CD14-positive monocyte (primary cell): ENCODE measurements around the gene KIF16B. TPM values are rescaled to one million over a fixed set of nuclear protein-coding genes. Genes with fewer than 3 reads are reported as not detected.

Source experiments
- DNase-seq, 3 donors: peaks; one replicate each; pipeline ENCODE4 v3.0.0-alpha.2; 2011 to 2022
- H2AFZ ChIP-seq: 2 replicates; pipeline ENCODE4 v1.6.0; 2012; ENCODE audit warnings: mild to moderate bottlenecking, low read depth, low read length, inconsistent platforms; ENCODE audit not compliant: insufficient read depth, poor library complexity, severe bottlenecking
- H3K27ac ChIP-seq, 2 donors: 1 replicate in 1 of 2; 2 replicates in 1 of 2; pipeline ENCODE4 v1.5.1; 2012 to 2013; ENCODE audit warnings: low read length in 2 of 2, control low read depth in 1 of 2, inconsistent platforms in 1 of 2, low read depth in 1 of 2, mild to moderate bottlenecking in 1 of 2
- H3K27me3 ChIP-seq, 2 donors: one replicate each; pipeline versions ENCODE4 v1.6.0 to v1.6.1; 2011 to 2013; ENCODE audit warnings: low read length in 2 of 2; ENCODE audit not compliant: control insufficient read depth in 2 of 2, insufficient read depth in 2 of 2
- H3K36me3 ChIP-seq, 2 donors: replicated peaks in 1 of 2; 1 replicate in 1 of 2; 2 replicates in 1 of 2; pipeline versions ENCODE4 v1.5.1 to v1.6.1; 2012 to 2013; ENCODE audit warnings: low read length in 2 of 2, control low read depth in 1 of 2, inconsistent platforms in 1 of 2, mild to moderate bottlenecking in 1 of 2; ENCODE audit not compliant: insufficient read depth in 2 of 2, control insufficient read depth in 1 of 2
- H3K4me1 ChIP-seq, 2 donors: 1 replicate in 1 of 2; 2 replicates in 1 of 2; pipeline versions ENCODE4 v1.5.1 to v1.6.1; 2012 to 2013; ENCODE audit warnings: low read length in 2 of 2, control low read depth in 1 of 2, inconsistent platforms in 1 of 2, mild to moderate bottlenecking in 1 of 2, moderate library complexity in 1 of 2; ENCODE audit not compliant: insufficient read depth in 2 of 2, control insufficient read depth in 1 of 2
- H3K4me2 ChIP-seq: replicated peaks from 2 replicates; pipeline ENCODE3; 2012; ENCODE audit warnings: low read length, moderate library complexity, mild to moderate bottlenecking; ENCODE audit not compliant: poor library complexity, severe bottlenecking; ENCODE audit errors: extremely low read depth
- H3K4me3 ChIP-seq, 3 experiments: fragments of 200-600 bp in 1 of 3; sonication (generic) in 1 of 3; replicated peaks in 1 of 3; 1 replicate in 2 of 3; 2 replicates in 1 of 3; pipeline ENCODE4 v1.5.1; 2011 to 2013; ENCODE audit warnings: low read length in 3 of 3, mild to moderate bottlenecking in 3 of 3, control low read depth in 2 of 3, low read depth in 2 of 3, inconsistent platforms in 1 of 3, moderate library complexity in 1 of 3
- H3K79me2 ChIP-seq: 2 replicates; pipeline ENCODE4 v1.6.0; 2012; ENCODE audit warnings: mild to moderate bottlenecking, control low read depth, inconsistent platforms, low read length, moderate library complexity; ENCODE audit not compliant: insufficient read depth
- H3K9ac ChIP-seq: 2 replicates; pipeline ENCODE4 v1.6.0; 2017; ENCODE audit warnings: low read length, mild to moderate bottlenecking; ENCODE audit not compliant: insufficient read depth, poor library complexity, severe bottlenecking
- H3K9me3 ChIP-seq, 2 donors: replicated peaks in 1 of 2; 1 replicate in 1 of 2; 2 replicates in 1 of 2; pipeline versions ENCODE4 v1.5.1 to v1.6.1; 2012 to 2013; ENCODE audit warnings: low read length in 2 of 2, control low read depth in 1 of 2; ENCODE audit not compliant: control insufficient read depth in 1 of 2, insufficient read depth in 1 of 2
- H4K20me1 ChIP-seq: 2 replicates; pipeline ENCODE4 v1.6.0; 2012; ENCODE audit warnings: mild to moderate bottlenecking, low read length, control low read depth, moderate library complexity; ENCODE audit not compliant: insufficient read depth
- H3K27ac Mint-ChIP-seq, 7 donors: one replicate each; pipeline ENCODE4 v1.8.0; 2020; ENCODE audit warnings: mild to moderate bottlenecking in 7 of 7, mixed read lengths in 7 of 7, moderate library complexity in 6 of 7, inconsistent platforms in 2 of 7
- H3K27me3 Mint-ChIP-seq, 3 donors: one replicate each; pipeline ENCODE4 v1.8.0; 2021 to 2022; ENCODE audit warnings: low read depth in 3 of 3, mild to moderate bottlenecking in 3 of 3, mixed read lengths in 3 of 3, moderate library complexity in 3 of 3, inconsistent platforms in 1 of 3
- H3K36me3 Mint-ChIP-seq, 2 donors: one replicate each; pipeline ENCODE4 v1.8.0; 2020; ENCODE audit warnings: mixed read lengths in 2 of 2, inconsistent platforms in 1 of 2, mild to moderate bottlenecking in 1 of 2
- H3K4me1 Mint-ChIP-seq: one replicate; pipeline ENCODE4 v1.8.0; 2020; ENCODE audit warnings: mild to moderate bottlenecking, mixed read lengths
- H3K4me3 Mint-ChIP-seq, 2 donors: one replicate each; pipeline ENCODE4 v1.8.0; 2020; ENCODE audit warnings: mild to moderate bottlenecking in 2 of 2, mixed read lengths in 2 of 2, moderate library complexity in 1 of 2
- H3K9me3 Mint-ChIP-seq, 7 donors: one replicate each; pipeline ENCODE4 v1.8.0; 2020 to 2022; ENCODE audit warnings: mixed read lengths in 7 of 7, mild to moderate bottlenecking in 6 of 7, moderate library complexity in 6 of 7, inconsistent platforms in 2 of 7
- CTCF ChIP-seq: fragments of 200-600 bp; IDR thresholded peaks from one replicate; pipeline ENCODE4 v1.8.0; 2022; ENCODE audit warnings: antibody characterized with exemption, mild to moderate bottlenecking
- WGBS: methylation state at CpG from one replicate; pipeline ENCODE4 v1.1.5; 2013; ENCODE audit warnings: missing lambda C conversion rate; ENCODE audit not compliant: insufficient coverage; 5-methylcytosine and 5-hydroxymethylcytosine counted together
- intact Hi-C, 2 donors: fragments of 100-400 bp; cut with micrococcal nuclease; formaldehyde crosslinking; loops; one replicate each; pipeline versions ENCODE4 v1.15.0 to v1.15.1; 2023
- polyA plus RNA-seq, 3 donors: library from polyadenylated mRNA; depleted of rRNA in 1 of 3; unstranded in 2 of 3; stranded (reverse) in 1 of 3; fragments of 300-500 nt in 2 of 3; fragments of >200 nt in 1 of 3; fragmentation: Illumina TruSeq in 2 of 3; gene quantifications; 1 replicate in 2 of 3; 2 replicates in 1 of 3; pipeline ENCODE4 v1.2.3, GENCODE V29; 2012 to 2021

KIF16B gene
- polyA plus RNA-seq, 3 donors: 0.89 to 2.9 (median 2.8) TPM

- Mint-ChIP-seq H3K4me3 (no peak overlapping the region), H3K27me3 (no peaks in the 10 kb centered on the region), H3K9me3 (peaks cover 0 to 6% (median 0%) of the 10 kb centered on the region in 7 donors), H3K36me3 (peaks cover 6 to 7% of the 10 kb centered on the region in 2 donors), H3K4me1 (peaks cover 6% of the 10 kb centered on the region), H3K27ac (no peak overlapping the region)
- Histone ChIP-seq H3K79me2 (no peaks in the 10 kb centered on the region), H3K36me3 (no peaks in the 10 kb centered on the region), H3K4me1 (peaks cover 13 to 16% of the 10 kb centered on the region in 2 donors), H3K4me3 (no peak overlapping the region), H3K27ac (no peak overlapping the region), H3K9me3 (no peaks in the 10 kb centered on the region), H3K4me2 (no peak overlapping the region), H3K9ac (no peak overlapping the region), H4K20me1 (no peaks in the 10 kb centered on the region), H3K27me3 (no peaks in the 10 kb centered on the region), H2AFZ (no peak overlapping the region)
- 96% methylated on average over 5 of the region's 5 CpGs for WGBS
- intact Hi-C loops: no loop called here
- DNase-seq: no peak
- TF ChIP-seq CTCF: no peak
Measured at GRCh38 chr20:16385891-16386290, 187.4 kb downstream of the KIF16B start.

GRCh38 chr20:16385462-16385861 lies 187.8 kb downstream of the KIF16B start:
- H3K4me2 ChIP-seq: no peak overlapping the region
- no peak for TF ChIP-seq CTCF
- no peak overlapping the region for H2AFZ ChIP-seq
- H4K20me1 ChIP-seq: no peaks in the 10 kb centered on the region
- DNase-seq: no peak
- Mint-ChIP-seq H3K36me3 (peaks cover 6 to 7% of the 10 kb centered on the region in 2 donors), H3K27ac (no peak overlapping the region), H3K27me3 (no peaks in the 10 kb centered on the region), H3K4me1 (peaks cover 2% of the 10 kb centered on the region), H3K4me3 (no peak overlapping the region), H3K9me3 (peaks cover 0 to 6% (median 0%) of the 10 kb centered on the region in 7 donors)
- no peaks in the 10 kb centered on the region for H3K79me2 ChIP-seq
- H3K4me3 ChIP-seq: no peak overlapping the region
- no peak overlapping the region for H3K27ac ChIP-seq
- no peaks in the 10 kb centered on the region for H3K36me3 ChIP-seq
- no peak overlapping the region for H3K9ac ChIP-seq
- intact Hi-C loops: no loop called here
- H3K4me1 ChIP-seq: peaks cover 8 to 11% of the 10 kb centered on the region in 2 donors
- H3K27me3 ChIP-seq: no peaks in the 10 kb centered on the region
- 95% methylated on average over 3 of the region's 4 CpGs for WGBS
- H3K9me3 ChIP-seq: no peaks in the 10 kb centered on the region
